Keratinocyte (primary cell): ENCODE data around the gene MAP3K10. TPM values are rescaled to one million over a fixed set of nuclear protein-coding genes. Genes with fewer than 3 reads are reported as not detected.
"Not testable (repeated sequence)": the region's sequence is repeated elsewhere in the genome, so short reads cannot be mapped to it uniquely, and the experiment has no call there.

Experiments
- DNase-seq: peaks from one replicate; pipeline ENCODE4 v3.0.0-alpha.2; 2011; ENCODE audit warnings: low read depth, missing footprints, low spot score
- FAIRE-seq: peaks from 2 replicates; lab custom pipeline; 2011; peaks lifted over from hg19 to GRCh38; lab: Jason Lieb, UNC
- H2AFZ ChIP-seq: 2 replicates; pipeline ENCODE4 v1.6.0; 2012; ENCODE audit warnings: low read length, control low read depth, inconsistent platforms; ENCODE audit not compliant: control insufficient read depth
- H3K27ac ChIP-seq: 2 replicates; pipeline ENCODE4 v1.5.1; 2011; ENCODE audit warnings: low read length; ENCODE audit not compliant: control insufficient read depth, insufficient read depth
- H3K27me3 ChIP-seq: 3 replicates; pipeline ENCODE4 v1.6.0; 2011; ENCODE audit warnings: low read length; ENCODE audit not compliant: control insufficient read depth, insufficient read depth; ENCODE audit errors: extremely low read depth
- H3K36me3 ChIP-seq, 2 experiments: 2 replicates in 1 of 2; 3 replicates in 1 of 2; pipeline ENCODE4 v1.5.1; 2011; ENCODE audit warnings: low read length in 2 of 2, mild to moderate bottlenecking in 1 of 2; ENCODE audit not compliant: control insufficient read depth in 2 of 2, insufficient read depth in 2 of 2; ENCODE audit errors: extremely low read depth in 1 of 2
- H3K4me1 ChIP-seq: 3 replicates; pipeline ENCODE4 v1.5.1; 2011; ENCODE audit warnings: low read length; ENCODE audit not compliant: control insufficient read depth, insufficient read depth; ENCODE audit errors: extremely low read depth
- H3K4me2 ChIP-seq: 3 replicates; pipeline ENCODE4 v1.6.0; 2011; ENCODE audit warnings: low read depth, low read length; ENCODE audit not compliant: control insufficient read depth, insufficient read depth; ENCODE audit errors: extremely low read depth
- H3K4me3 ChIP-seq, 3 experiments: fragments of 200-600 bp in 1 of 3; sonication (generic) in 1 of 3; 2 replicates in 2 of 3; 3 replicates in 1 of 3; pipeline ENCODE4 v1.5.1; 2011 to 2016; ENCODE audit warnings: low read length in 3 of 3, mild to moderate bottlenecking in 3 of 3, control low read depth in 2 of 3, inconsistent platforms in 1 of 3, low read depth in 1 of 3, mixed read lengths in 1 of 3, mixed run types in 1 of 3, moderate library complexity in 1 of 3; ENCODE audit not compliant: control insufficient read depth in 2 of 3, insufficient read depth in 2 of 3; ENCODE audit errors: extremely low read depth in 1 of 3
- H3K79me2 ChIP-seq: 2 replicates; pipeline ENCODE4 v1.6.0; 2012; ENCODE audit warnings: low read length; ENCODE audit not compliant: control insufficient read depth, insufficient read depth
- H3K9ac ChIP-seq: 3 replicates; pipeline ENCODE4 v1.6.0; 2011; ENCODE audit warnings: low read length; ENCODE audit not compliant: control insufficient read depth, insufficient read depth; ENCODE audit errors: extremely low read depth
- H3K9me1 ChIP-seq: 3 replicates; pipeline ENCODE4 v1.6.0; 2011; ENCODE audit warnings: low read length; ENCODE audit not compliant: control insufficient read depth, insufficient read depth; ENCODE audit errors: extremely low read depth
- H3K9me3 ChIP-seq: 2 replicates; pipeline ENCODE4 v1.5.1; 2012; ENCODE audit warnings: low read depth, low read length; ENCODE audit not compliant: control insufficient read depth
- H4K20me1 ChIP-seq: 3 replicates; pipeline ENCODE4 v1.6.0; 2011; ENCODE audit warnings: low read length; ENCODE audit not compliant: control insufficient read depth, insufficient read depth; ENCODE audit errors: extremely low read depth
- CTCF ChIP-seq, 3 experiments: IDR thresholded peaks in 1 of 3; conservative IDR thresholded peaks in 1 of 3; optimal IDR thresholded peaks in 1 of 3; 2 replicates in 2 of 3; 3 replicates in 1 of 3; pipeline versions ENCODE3 to v1.5.1; 2011; ENCODE audit warnings: low read length in 3 of 3, mild to moderate bottlenecking in 3 of 3, moderate library complexity in 2 of 3, control low read depth in 1 of 3, inconsistent platforms in 1 of 3; ENCODE audit not compliant: insufficient read depth in 2 of 3; ENCODE audit errors: extremely low read depth in 1 of 3
- EZH2 ChIP-seq: IDR thresholded peaks from one replicate; pipeline ENCODE4 v1.6.1; 2012; ENCODE audit warnings: inconsistent platforms, mild to moderate bottlenecking, low read length, moderate library complexity
- dilution Hi-C: fragments of 300-500 bp; cut with MboI; formaldehyde crosslinking; loops from one replicate; pipeline ENCODE4 v1.7.0; 2020; ENCODE audit warnings: low sequenced_read_pairs; ENCODE audit not compliant: extremely low pct_ligation_motif_present
- polyA plus RNA-seq, 5 experiments: library from polyadenylated mRNA; depleted of rRNA in 3 of 5; stranded (reverse) in 3 of 5; stranded (forward) in 1 of 5; unstranded in 1 of 5; fragments of >200 nt; gene quantifications; 1 replicate in 1 of 5; 2 replicates in 3 of 5; 3 replicates in 1 of 5; pipeline versions ENCODE4 v1.2.1 to v1.2.3, GENCODE V29; 2011 to 2012; ENCODE audit warnings: missing spikeins in 2 of 5, low read depth in 1 of 5, low replicate concordance in 1 of 5

MAP3K10 gene
- polyA plus RNA-seq, 1 donor (not counting 4 experiments of a cell fraction or from before 2014, with no cell fraction given), result 2.9 TPM

GRCh38 chr19:40217934-40218890 lies 27.0 kb downstream of the MAP3K10 start, which contains the start of gene TTC9B:
TSS of gene TTC9B (minus strand) at chr19:40218384. CDS start at chr19:40218381, 3 bp downstream.
- Histone ChIP-seq H3K9ac (no peak within 1 kb of the TSS), H3K4me3 (peak within 1 kb of the TSS; percentile 21 to 40 (median 34)), H3K27ac (no peak within 1 kb of the TSS), H4K20me1 (no peaks in the 10 kb centered on the region), H3K79me2 (no peaks in the 10 kb centered on the region), H3K9me3 (no peaks in the 10 kb centered on the region), H2AFZ (peak within 1 kb of the TSS; percentile 62), H3K27me3 (peaks cover 29% of the 10 kb centered on the region), H3K36me3 (peaks cover 0 to 1% of the 10 kb centered on the region in 2 experiments), H3K9me1 (no peaks in the 10 kb centered on the region), H3K4me1 (peaks cover 15% of the 10 kb centered on the region), H3K4me2 (peak within 1 kb of the TSS; percentile 76)
- no peak for TF ChIP-seq EZH2
- no peak for TF ChIP-seq CTCF (optimal IDR thresholded peaks at IDR 0.05 in 1 of 3, IDR thresholded peaks at IDR 0.05 in 1 of 3, conservative IDR thresholded peaks at IDR 0.05 in 1 of 3; ENCODE audit: extremely low read depth in 1 of 3, insufficient read depth in 2 of 3, low read length in 3 of 3)
- dilution Hi-C loops, result no loop called here
- no peak for FAIRE-seq
- no peak for DNase-seq

- DNase-seq, H3K9me1 ChIP-seq, H3K36me3 ChIP-seq, H3K27ac ChIP-seq, H3K4me2 ChIP-seq, H2AFZ ChIP-seq, H3K9me3 ChIP-seq, H3K4me3 ChIP-seq, H3K9ac ChIP-seq, H3K79me2 ChIP-seq, FAIRE-seq, dilution Hi-C loops, H4K20me1 ChIP-seq: not testable (repeated sequence)
- peaks cover 29% of the 10 kb centered on the region for H3K27me3 ChIP-seq
- peaks cover 15% of the 10 kb centered on the region for H3K4me1 ChIP-seq
Measured at GRCh38 chr19:40219029-40219428, 27.8 kb downstream of the MAP3K10 start.
